Osteocyte (in vitro differentiated cells): ENCODE measurements around the gene PRDM10. TPM values are rescaled to one million over a fixed set of nuclear protein-coding genes. Genes with fewer than 3 reads are reported as not detected.
"Not testable (repeated sequence)": the region's sequence is repeated elsewhere in the genome, so short reads cannot be mapped to it uniquely, and the experiment has no call there.

Source experiments
- DNase-seq: peaks from one replicate; pipeline ENCODE4 v3.0.0; 2021; ENCODE audit warnings: mixed read lengths; ENCODE audit not compliant: unreplicated experiment; ENCODE audit errors: extremely low spot score
- H3K27ac Mint-ChIP-seq: one replicate; pipeline ENCODE4 v1.8.0; 2021; ENCODE audit warnings: mild to moderate bottlenecking, mixed read lengths; ENCODE audit not compliant: unreplicated experiment
- H3K27me3 Mint-ChIP-seq: one replicate; pipeline ENCODE4 v1.8.0; 2021; ENCODE audit warnings: mixed read lengths; ENCODE audit not compliant: unreplicated experiment
- H3K36me3 Mint-ChIP-seq: one replicate; pipeline ENCODE4 v1.8.0; 2021; ENCODE audit warnings: mixed read lengths; ENCODE audit not compliant: unreplicated experiment
- H3K4me1 Mint-ChIP-seq: one replicate; pipeline ENCODE4 v1.8.0; 2021; ENCODE audit warnings: mixed read lengths; ENCODE audit not compliant: unreplicated experiment
- H3K4me3 Mint-ChIP-seq: one replicate; pipeline ENCODE4 v1.8.0; 2021; ENCODE audit warnings: mild to moderate bottlenecking, moderate library complexity, mixed read lengths; ENCODE audit not compliant: unreplicated experiment
- H3K9me3 Mint-ChIP-seq: one replicate; pipeline ENCODE4 v1.8.0; 2021; ENCODE audit warnings: mixed read lengths; ENCODE audit not compliant: unreplicated experiment
- total RNA-seq: library from RNA; stranded (reverse); gene quantifications from 2 replicates; pipeline ENCODE4 v1.2.1, GENCODE V29; 2021
- TF ChIP-seq, protein P1 (sequence below): fragments of 200-600 bp; sonication (generic); IDR thresholded peaks from 2 replicates; pipeline ENCODE4 v1.5.0; 2021; ENCODE audit warnings: antibody characterized with exemption, mild to moderate bottlenecking, moderate library complexity

The PRDM10 gene
- total RNA-seq, 1 donor from 2014 or later: 15.3 TPM

DNA sequence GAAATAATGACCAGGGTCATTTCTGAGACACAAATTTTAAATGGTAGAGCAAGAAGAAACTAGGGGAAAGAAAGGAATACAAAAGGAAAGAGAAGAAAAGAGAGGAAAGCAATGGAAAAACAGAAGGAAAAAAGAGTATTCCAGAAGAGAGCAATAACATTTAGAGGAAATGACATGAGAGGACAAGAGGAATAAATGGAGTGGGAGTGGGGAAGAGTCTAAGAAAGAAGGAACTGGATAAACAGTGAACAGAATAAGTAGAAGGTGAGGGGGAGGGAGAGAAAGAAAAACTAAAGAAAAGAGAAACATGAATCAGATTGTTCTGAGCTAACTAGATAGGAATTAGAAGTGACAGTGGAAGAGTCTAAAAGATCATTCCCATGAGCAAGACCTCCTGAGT is 28.4 kb downstream of the PRDM10 start:
- Mint-ChIP-seq H3K36me3 (peaks cover 4% of the 10 kb centered on the region), H3K9me3 (no peaks in the 10 kb centered on the region), H3K4me3 (no peak overlapping the region), H3K27ac (peak overlapping the region; percentile 5), H3K4me1 (peaks cover 7% of the 10 kb centered on the region), H3K27me3 (no peaks in the 10 kb centered on the region)
- TF ChIP-seq, protein P1, sequence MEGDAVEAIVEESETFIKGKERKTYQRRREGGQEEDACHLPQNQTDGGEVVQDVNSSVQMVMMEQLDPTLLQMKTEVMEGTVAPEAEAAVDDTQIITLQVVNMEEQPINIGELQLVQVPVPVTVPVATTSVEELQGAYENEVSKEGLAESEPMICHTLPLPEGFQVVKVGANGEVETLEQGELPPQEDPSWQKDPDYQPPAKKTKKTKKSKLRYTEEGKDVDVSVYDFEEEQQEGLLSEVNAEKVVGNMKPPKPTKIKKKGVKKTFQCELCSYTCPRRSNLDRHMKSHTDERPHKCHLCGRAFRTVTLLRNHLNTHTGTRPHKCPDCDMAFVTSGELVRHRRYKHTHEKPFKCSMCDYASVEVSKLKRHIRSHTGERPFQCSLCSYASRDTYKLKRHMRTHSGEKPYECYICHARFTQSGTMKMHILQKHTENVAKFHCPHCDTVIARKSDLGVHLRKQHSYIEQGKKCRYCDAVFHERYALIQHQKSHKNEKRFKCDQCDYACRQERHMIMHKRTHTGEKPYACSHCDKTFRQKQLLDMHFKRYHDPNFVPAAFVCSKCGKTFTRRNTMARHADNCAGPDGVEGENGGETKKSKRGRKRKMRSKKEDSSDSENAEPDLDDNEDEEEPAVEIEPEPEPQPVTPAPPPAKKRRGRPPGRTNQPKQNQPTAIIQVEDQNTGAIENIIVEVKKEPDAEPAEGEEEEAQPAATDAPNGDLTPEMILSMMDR: no peak
- no peak for DNase-seq

DNA sequence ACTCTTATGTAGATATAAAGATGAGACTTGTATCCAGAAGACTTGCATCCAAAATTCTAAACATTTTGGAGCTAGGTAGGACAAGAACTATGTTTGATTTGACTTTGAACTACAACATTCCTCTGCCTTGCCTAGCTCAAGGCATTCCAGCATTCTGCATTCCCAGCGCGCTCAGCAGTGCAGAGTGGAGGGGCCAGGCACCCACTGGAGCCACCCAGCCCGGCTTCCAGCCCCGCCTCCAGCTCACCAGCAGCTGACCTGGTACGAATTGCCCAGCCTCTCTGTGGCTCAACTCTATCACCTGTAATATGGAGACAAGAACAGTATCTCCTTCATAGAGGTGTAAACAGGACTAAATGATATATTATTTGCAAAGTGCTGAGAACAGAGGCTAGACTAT is 28.8 kb downstream of the PRDM10 start:
- H3K4me3 Mint-ChIP-seq: no peak overlapping the region
- no peak overlapping the region for H3K27ac Mint-ChIP-seq
- H3K9me3 Mint-ChIP-seq: no peaks in the 10 kb centered on the region
- H3K27me3 Mint-ChIP-seq: no peaks in the 10 kb centered on the region
- DNase-seq: peak; percentile 81
- TF ChIP-seq, protein P1: no peak
- H3K4me1 Mint-ChIP-seq: peaks cover 7% of the 10 kb centered on the region
- H3K36me3 Mint-ChIP-seq: peaks cover 4% of the 10 kb centered on the region

DNA sequence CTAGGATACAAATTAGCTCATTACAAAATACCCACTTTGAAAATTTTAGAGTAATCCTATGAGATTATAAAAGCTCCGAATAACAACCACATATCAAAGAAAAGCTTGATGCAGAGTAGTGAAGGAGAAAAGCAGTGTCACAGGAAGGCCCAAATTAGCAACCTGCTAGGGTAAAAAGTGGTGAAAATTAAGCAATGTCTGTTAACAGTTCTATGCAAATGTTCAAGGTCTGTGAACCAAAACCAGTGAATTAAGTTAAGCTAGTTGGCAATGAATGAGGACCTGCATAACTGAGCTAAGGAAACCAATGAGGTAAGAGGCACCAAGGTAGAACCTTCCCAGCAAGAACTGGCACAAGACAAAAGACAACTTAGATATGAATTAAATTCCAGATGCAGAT is 29.6 kb downstream of the PRDM10 start:
- Mint-ChIP-seq H3K9me3 (no peaks in the 10 kb centered on the region), H3K27ac (no peak overlapping the region), H3K4me3 (no peak overlapping the region), H3K4me1 (peaks cover 7% of the 10 kb centered on the region), H3K27me3 (no peaks in the 10 kb centered on the region), H3K36me3 (peaks cover 4% of the 10 kb centered on the region)
- no peak for DNase-seq
- TF ChIP-seq, protein P1: no peak

- no peak for DNase-seq
- Mint-ChIP-seq H3K4me3 (no peak overlapping the region), H3K9me3 (no peaks in the 10 kb centered on the region), H3K4me1 (peaks cover 7% of the 10 kb centered on the region), H3K27me3 (no peaks in the 10 kb centered on the region), H3K27ac (no peak overlapping the region), H3K36me3 (peaks cover 4% of the 10 kb centered on the region)
- TF ChIP-seq, protein P1: no peak
These were observed 30.0 kb downstream of the PRDM10 start for GRCh38 chr11:129972611-129973010.

GRCh38 chr11:129971856-129972255 is 30.8 kb downstream of the PRDM10 start:
- H3K36me3 Mint-ChIP-seq, H3K27me3 Mint-ChIP-seq, H3K4me3 Mint-ChIP-seq, H3K4me1 Mint-ChIP-seq, H3K9me3 Mint-ChIP-seq, H3K27ac Mint-ChIP-seq: not testable (repeated sequence)
- DNase-seq: peak; percentile 80

- peaks cover 11% of the 10 kb centered on the region for H3K4me1 Mint-ChIP-seq
- no peaks in the 10 kb centered on the region for H3K27me3 Mint-ChIP-seq
- TF ChIP-seq, protein P1: no peak
- no peak for DNase-seq
- no peaks in the 10 kb centered on the region for H3K9me3 Mint-ChIP-seq
- peaks cover 5% of the 10 kb centered on the region for H3K36me3 Mint-ChIP-seq
- no peak overlapping the region for H3K27ac Mint-ChIP-seq
- no peak overlapping the region for H3K4me3 Mint-ChIP-seq
These were observed 32.7 kb downstream of the PRDM10 start for GRCh38 chr11:129969920-129970319.
